ENCODE measurements around the gene MYLK4.

DNA sequence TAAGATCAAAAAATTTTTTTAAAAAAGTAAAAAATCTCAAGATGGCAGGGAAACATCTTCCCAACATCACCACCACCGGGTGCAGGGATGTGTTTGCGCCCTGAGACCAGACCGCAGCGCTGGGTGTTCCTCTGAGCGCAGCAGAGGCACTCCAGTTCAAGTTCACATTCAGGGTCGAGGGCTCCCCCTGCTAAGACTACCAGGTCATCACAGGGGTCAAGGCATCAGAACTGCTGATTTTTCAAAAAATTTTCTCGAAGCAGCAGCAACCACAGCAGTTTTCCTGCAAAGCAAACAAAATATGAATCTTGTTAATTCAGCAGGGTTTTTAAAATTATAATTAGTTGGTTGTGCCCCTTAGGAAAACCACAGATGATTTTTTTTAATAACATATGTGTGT, 83.1 kb downstream of the MYLK4 start:
- TF ChIP-seq, protein P1, sequence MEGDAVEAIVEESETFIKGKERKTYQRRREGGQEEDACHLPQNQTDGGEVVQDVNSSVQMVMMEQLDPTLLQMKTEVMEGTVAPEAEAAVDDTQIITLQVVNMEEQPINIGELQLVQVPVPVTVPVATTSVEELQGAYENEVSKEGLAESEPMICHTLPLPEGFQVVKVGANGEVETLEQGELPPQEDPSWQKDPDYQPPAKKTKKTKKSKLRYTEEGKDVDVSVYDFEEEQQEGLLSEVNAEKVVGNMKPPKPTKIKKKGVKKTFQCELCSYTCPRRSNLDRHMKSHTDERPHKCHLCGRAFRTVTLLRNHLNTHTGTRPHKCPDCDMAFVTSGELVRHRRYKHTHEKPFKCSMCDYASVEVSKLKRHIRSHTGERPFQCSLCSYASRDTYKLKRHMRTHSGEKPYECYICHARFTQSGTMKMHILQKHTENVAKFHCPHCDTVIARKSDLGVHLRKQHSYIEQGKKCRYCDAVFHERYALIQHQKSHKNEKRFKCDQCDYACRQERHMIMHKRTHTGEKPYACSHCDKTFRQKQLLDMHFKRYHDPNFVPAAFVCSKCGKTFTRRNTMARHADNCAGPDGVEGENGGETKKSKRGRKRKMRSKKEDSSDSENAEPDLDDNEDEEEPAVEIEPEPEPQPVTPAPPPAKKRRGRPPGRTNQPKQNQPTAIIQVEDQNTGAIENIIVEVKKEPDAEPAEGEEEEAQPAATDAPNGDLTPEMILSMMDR (conservative IDR thresholded peaks at IDR 0.05 in 1 of 2, IDR thresholded peaks at IDR 0.05 in 1 of 2; ENCODE audit: low read depth in 1 of 2, low read length in 2 of 2): no peak
- TF ChIP-seq EZH2 (IDR thresholded peaks at IDR 0.05; ENCODE audit: low read length, missing control alignments): no peak
